Endothelial cell (in vitro differentiated cells): Measurements from ENCODE around the gene MYO7B. TPM values are rescaled to one million over a fixed set of nuclear protein-coding genes. Genes with fewer than 3 reads are reported as not detected.

Experiments used
- DNase-seq: peaks from one replicate; pipeline ENCODE4 v3.0.0; 2021; ENCODE audit warnings: low spot score
- H3K27ac Mint-ChIP-seq: one replicate; pipeline ENCODE4 v1.8.0; 2021; ENCODE audit warnings: mixed read lengths, inconsistent platforms; ENCODE audit not compliant: unreplicated experiment
- H3K27me3 Mint-ChIP-seq: one replicate; pipeline ENCODE4 v1.8.0; 2021; ENCODE audit warnings: mild to moderate bottlenecking, moderate library complexity, mixed read lengths, inconsistent platforms; ENCODE audit not compliant: unreplicated experiment
- H3K36me3 Mint-ChIP-seq: one replicate; pipeline ENCODE4 v1.8.0; 2021; ENCODE audit warnings: mild to moderate bottlenecking, low read depth, mixed read lengths, inconsistent platforms; ENCODE audit not compliant: unreplicated experiment
- H3K4me1 Mint-ChIP-seq: one replicate; pipeline ENCODE4 v1.8.0; 2021; ENCODE audit warnings: mild to moderate bottlenecking, mixed read lengths, inconsistent platforms; ENCODE audit not compliant: unreplicated experiment
- H3K4me3 Mint-ChIP-seq: one replicate; pipeline ENCODE4 v1.8.0; 2021; ENCODE audit warnings: mild to moderate bottlenecking, mixed read lengths, inconsistent platforms; ENCODE audit not compliant: unreplicated experiment
- H3K9me3 Mint-ChIP-seq: one replicate; pipeline ENCODE4 v1.8.0; 2021; ENCODE audit warnings: mixed read lengths, inconsistent platforms; ENCODE audit not compliant: unreplicated experiment
- total RNA-seq: library from RNA; stranded (reverse); fragmentation: NEBNext Ultra II Directional; extraction: Animal tissue kit (Norgen Biotek cat#: 25700); gene quantifications from one replicate; pipeline ENCODE4 v1.2.1, GENCODE V29; 2021; ENCODE audit not compliant: unreplicated experiment
- TF ChIP-seq, protein P1 (sequence below): fragments of 200-600 bp; sonication (generic); IDR thresholded peaks from one replicate; pipeline ENCODE4 v1.5.0; 2021; ENCODE audit warnings: antibody characterized with exemption; ENCODE audit not compliant: unreplicated experiment

MYO7B gene
- total RNA-seq, 1 donor from 2014 or later: 0.90 TPM

DNA sequence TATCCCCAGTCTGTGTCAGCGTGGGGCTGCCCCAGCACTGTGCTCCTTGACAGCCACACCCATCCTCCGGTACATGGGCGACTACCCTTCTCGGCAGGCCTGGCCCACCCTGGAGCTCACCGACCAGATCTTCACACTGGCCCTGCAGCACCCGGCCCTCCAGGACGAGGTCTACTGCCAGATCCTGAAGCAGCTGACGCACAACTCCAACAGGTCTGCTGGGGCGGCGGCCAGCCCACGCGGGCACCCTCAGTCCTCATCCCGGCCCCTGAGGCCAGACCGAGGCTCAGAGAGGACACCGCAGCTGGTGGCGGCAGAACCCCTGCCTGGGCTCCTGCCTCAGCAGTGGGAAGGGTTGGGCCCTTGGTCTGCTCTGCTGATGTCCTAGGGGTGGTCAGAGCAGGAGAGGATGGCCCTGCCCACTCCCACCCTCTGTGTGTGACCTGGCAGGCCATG is 96.1 kb downstream of the MYO7B start:
- Mint-ChIP-seq H3K36me3 (no peaks in the 10 kb centered on the region), H3K27ac (no peak overlapping the region), H3K9me3 (no peaks in the 10 kb centered on the region), H3K4me1 (peaks cover 4% of the 10 kb centered on the region), H3K4me3 (no peak overlapping the region), H3K27me3 (no peaks in the 10 kb centered on the region)
- no peak for DNase-seq
- TF ChIP-seq, protein P1, sequence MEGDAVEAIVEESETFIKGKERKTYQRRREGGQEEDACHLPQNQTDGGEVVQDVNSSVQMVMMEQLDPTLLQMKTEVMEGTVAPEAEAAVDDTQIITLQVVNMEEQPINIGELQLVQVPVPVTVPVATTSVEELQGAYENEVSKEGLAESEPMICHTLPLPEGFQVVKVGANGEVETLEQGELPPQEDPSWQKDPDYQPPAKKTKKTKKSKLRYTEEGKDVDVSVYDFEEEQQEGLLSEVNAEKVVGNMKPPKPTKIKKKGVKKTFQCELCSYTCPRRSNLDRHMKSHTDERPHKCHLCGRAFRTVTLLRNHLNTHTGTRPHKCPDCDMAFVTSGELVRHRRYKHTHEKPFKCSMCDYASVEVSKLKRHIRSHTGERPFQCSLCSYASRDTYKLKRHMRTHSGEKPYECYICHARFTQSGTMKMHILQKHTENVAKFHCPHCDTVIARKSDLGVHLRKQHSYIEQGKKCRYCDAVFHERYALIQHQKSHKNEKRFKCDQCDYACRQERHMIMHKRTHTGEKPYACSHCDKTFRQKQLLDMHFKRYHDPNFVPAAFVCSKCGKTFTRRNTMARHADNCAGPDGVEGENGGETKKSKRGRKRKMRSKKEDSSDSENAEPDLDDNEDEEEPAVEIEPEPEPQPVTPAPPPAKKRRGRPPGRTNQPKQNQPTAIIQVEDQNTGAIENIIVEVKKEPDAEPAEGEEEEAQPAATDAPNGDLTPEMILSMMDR: no peak

DNA sequence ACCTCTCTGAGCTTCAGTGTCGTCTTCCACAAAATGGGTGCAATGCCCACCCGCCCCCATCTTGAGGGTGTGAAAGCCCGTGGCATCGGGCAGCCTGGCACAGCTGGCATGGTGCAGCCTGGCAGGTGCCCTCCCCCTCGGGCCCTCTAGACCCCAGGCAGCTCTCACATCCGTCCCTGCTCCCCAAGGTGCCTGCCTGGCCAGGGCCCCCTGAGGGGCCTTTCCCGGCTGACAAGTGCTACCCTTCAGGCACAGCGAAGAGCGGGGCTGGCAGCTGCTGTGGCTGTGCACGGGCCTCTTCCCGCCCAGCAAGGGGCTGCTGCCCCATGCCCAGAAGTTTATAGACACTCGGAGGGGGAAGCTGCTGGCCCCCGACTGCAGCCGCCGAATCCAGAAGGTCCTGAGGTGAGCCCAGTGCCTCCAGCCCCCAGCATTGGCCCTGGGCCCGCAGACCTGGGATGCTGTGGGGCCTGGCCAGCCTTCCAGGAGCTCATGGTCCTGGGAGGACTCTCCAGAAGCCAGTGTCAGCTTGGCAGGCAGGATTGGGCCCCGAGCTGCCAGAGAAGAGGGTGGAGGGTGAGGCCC is 96.6 kb downstream of the MYO7B start:
- no peak overlapping the region for H3K4me3 Mint-ChIP-seq
- no peaks in the 10 kb centered on the region for H3K27me3 Mint-ChIP-seq
- H3K36me3 Mint-ChIP-seq: no peaks in the 10 kb centered on the region
- H3K4me1 Mint-ChIP-seq: peaks cover 4% of the 10 kb centered on the region
- no peaks in the 10 kb centered on the region for H3K9me3 Mint-ChIP-seq
- no peak for DNase-seq
- H3K27ac Mint-ChIP-seq: no peak overlapping the region
- TF ChIP-seq, protein P1: no peak

DNA sequence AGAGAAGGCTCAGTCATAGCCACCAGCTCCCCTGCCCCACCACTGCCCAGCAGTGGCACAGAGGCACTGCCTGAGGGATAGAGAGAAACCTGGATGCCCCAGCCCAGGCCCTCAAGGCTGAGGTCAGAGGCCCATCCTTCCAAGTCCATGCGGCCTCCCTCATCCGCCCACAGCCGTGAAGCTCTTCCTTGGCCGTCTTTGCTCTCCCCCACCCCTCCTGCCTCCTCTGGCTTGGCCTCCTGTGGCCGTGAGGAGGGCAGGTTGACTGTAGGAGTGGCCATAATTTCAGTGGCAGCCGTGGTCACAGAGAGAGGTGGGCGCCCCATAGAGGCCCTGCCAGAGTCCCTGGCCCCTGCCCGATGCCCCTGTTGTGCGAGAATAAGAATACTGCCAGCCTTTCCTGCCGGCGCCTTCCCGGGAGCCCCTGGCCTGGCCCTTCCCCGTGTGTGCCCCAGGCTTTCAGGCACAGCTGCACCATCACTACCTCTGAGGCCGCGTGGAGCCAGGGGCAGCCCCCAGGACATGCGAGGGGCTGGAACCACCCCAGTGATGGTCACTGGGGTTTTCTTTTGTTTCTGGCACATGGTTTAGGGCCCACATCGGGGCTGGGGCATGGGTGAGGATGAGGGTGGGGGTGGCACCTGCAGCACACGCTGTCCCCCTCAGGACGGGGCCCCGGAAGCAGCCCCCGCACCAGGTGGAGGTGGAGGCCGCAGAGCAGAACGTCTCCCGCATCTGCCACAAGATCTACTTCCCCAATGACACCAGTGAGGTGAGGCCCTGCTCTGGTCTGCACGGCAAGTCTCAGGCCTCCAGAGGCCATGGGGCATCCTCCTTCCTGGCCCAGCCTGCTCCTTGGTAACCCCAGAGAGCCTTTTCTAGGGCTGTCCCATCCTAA is 97.4 kb downstream of the MYO7B start:
- Mint-ChIP-seq H3K27ac (no peak overlapping the region), H3K4me3 (no peak overlapping the region), H3K4me1 (peaks cover 6% of the 10 kb centered on the region), H3K27me3 (no peaks in the 10 kb centered on the region), H3K36me3 (no peaks in the 10 kb centered on the region), H3K9me3 (no peaks in the 10 kb centered on the region)
- TF ChIP-seq, protein P1: no peak
- no peak for DNase-seq

DNA sequence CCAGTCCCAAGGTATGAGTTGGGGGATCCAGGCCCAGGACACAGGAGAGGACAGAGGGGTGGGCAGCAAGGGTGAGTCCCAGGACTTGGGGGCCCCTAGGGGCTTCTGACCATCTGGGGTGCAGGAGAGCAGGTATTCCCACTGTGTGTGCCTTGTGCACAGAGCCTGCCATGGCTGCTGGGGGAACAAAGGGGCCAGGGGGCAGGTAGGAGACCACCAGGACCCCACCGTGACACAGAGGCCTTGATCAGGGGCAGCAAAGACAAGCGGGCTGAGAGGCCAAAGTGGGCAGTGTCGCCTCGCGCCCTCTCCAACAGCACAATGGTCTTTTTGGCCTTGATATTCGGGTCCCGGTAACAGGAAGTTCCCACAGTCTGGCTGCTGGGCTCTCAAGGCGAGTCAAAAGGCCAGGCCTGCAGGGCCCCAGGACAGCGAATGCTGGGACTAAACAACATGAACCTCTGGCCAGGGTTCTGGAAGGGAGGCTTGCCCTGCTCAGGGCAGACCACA is 98.1 kb downstream of the MYO7B start:
- no peak overlapping the region for H3K27ac Mint-ChIP-seq
- no peaks in the 10 kb centered on the region for H3K9me3 Mint-ChIP-seq
- H3K4me3 Mint-ChIP-seq: no peak overlapping the region
- no peaks in the 10 kb centered on the region for H3K27me3 Mint-ChIP-seq
- DNase-seq: no peak
- peaks cover 10% of the 10 kb centered on the region for H3K4me1 Mint-ChIP-seq
- H3K36me3 Mint-ChIP-seq: no peaks in the 10 kb centered on the region
- TF ChIP-seq, protein P1: no peak

DNA sequence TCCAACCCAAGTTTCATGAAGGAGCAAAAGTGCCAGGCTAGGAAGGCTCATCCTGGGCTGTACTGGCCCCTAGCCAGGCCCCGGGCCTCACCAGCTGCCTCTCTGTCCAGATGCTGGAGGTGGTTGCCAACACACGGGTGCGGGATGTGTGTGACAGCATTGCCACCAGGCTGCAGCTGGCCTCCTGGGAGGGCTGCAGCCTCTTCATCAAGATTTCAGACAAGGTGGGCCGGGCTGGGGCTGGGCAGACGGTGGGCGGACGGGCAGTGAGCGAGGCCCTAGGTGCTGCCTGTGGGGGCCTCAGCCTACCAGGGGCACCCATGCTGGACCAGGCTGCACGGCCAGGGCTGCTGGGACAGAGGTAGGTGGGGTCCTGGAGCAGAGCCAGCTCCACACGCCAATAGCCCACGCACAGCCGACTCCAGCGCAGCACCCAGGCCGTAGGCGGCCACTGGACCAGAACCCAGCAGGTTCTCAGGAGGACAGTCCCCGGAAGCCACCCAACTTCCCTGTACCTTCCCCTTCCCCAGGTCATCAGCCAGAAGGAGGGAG is 98.7 kb downstream of the MYO7B start:
- Mint-ChIP-seq H3K27ac (no peak overlapping the region), H3K27me3 (no peaks in the 10 kb centered on the region), H3K36me3 (no peaks in the 10 kb centered on the region), H3K4me1 (peaks cover 10% of the 10 kb centered on the region), H3K4me3 (no peak overlapping the region), H3K9me3 (no peaks in the 10 kb centered on the region)
- DNase-seq: no peak
- TF ChIP-seq, protein P1: no peak
